ENCODE results near the gene STXBP4. TPM values are rescaled to one million over a fixed set of nuclear protein-coding genes. Genes with fewer than 3 reads are reported as not detected.

STXBP4 gene
- polyA plus RNA-seq, 3 donors from 2014 or later = 0.58 to 5.9 TPM; not detected in 1

DNA sequence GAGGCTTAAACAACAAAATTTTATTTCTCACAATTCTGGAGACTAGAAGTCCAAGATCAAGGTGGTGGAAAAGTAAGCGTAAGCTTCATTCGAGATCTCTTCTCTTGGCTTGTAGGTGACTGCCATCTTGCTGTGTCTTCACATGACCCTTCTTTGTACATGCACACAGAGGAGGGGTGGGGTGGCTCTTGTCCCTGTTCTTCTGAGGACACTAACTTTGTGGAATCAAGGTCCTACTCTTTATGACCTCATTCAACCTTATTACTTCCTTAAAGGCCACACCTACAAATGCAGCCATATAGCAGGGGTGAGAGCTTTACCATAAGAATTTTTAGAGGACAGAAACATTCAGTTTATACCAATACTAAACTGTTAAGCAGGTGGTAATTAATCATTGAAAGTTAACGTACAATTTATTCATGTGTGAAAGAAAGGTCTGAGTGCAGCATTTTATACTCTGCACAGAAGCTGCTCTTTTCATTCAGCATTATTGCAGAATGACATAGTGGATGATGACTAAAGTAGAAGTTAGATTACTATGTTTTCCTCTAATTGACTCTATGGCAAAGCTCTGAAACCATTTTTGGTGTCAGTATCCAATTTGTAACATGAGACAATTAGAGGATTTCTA, 156.3 kb downstream of the STXBP4 start:
- H3K36me3 Mint-ChIP-seq = peaks cover 0 to 12% (median 3%) of the 10 kb centered on the region in 3 donors
- peaks cover 0 to 1% (median 0%) of the 10 kb centered on the region in 3 donors for H3K27me3 Mint-ChIP-seq (ENCODE audit: low read depth in 3 of 3)
- DNase-seq = no peak
- H3K4me1 Mint-ChIP-seq = no peaks in the 10 kb centered on the region
- H3K9me3 Mint-ChIP-seq = no peaks in the 10 kb centered on the region
- H3K27ac Mint-ChIP-seq = no peak overlapping the region
- no peak overlapping the region for H3K4me3 Mint-ChIP-seq

DNA sequence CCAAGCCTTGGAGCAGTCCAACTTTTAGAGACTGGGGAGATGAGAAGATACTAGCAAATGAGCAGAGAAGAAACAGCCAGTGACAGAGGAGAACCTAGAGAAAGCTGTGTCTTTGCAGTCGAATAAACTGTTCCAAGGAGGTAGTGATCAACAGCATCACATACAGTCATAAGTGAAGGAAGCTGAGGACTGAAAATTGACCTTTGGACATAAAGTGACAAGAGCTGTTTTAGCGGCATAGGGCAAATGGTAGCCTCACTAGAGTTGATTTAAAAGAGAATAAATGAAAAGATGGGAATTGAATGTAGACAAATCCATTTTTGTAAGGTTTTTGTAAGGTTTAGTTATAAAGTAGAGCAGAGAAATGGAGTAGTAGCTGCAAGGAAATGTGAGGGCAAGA, 165.0 kb downstream of the STXBP4 start:
- Mint-ChIP-seq H3K27ac (no peak overlapping the region), H3K4me1 (no peaks in the 10 kb centered on the region), H3K36me3 (peaks cover 0 to 8% (median 3%) of the 10 kb centered on the region in 3 donors), H3K9me3 (no peaks in the 10 kb centered on the region), H3K27me3 (ENCODE audit: low read depth in 3 of 3) (peaks cover 0 to 1% (median 0%) of the 10 kb centered on the region in 3 donors), H3K4me3 (no peak overlapping the region)
- no peak for DNase-seq

- H3K4me3 Mint-ChIP-seq = no peak overlapping the region
- no peaks in the 10 kb centered on the region for H3K27me3 Mint-ChIP-seq (ENCODE audit: low read depth in 3 of 3)
- no peak for DNase-seq
- no peak overlapping the region for H3K27ac Mint-ChIP-seq
- H3K4me1 Mint-ChIP-seq = no peaks in the 10 kb centered on the region
- peaks cover 0 to 3% (median 3%) of the 10 kb centered on the region in 3 donors for H3K36me3 Mint-ChIP-seq
- H3K9me3 Mint-ChIP-seq = no peaks in the 10 kb centered on the region
Measured at GRCh38 chr17:55134486-55135157, 166.1 kb downstream of the STXBP4 start.

DNA sequence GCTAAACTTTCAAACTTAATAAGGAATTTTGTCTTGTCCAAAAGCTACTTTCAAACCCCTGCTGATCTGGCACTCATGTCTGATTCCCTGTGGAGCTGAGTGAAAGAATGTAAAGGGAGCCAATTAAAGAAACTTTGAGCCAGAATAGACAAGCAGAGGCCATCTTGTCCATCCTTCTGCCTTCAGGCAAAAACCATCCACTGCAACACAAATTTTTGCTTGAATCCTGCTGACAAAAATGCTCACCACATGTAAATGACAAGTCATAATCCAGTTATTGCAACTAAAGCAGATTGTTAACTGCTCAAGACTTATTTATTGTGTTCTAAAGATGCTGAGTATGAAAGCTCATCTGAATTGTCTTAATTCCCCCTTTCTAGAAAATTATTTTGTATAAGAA, 172.2 kb downstream of the STXBP4 start:
- DNase-seq = no peak
- Mint-ChIP-seq H3K4me1 (no peaks in the 10 kb centered on the region), H3K36me3 (peaks cover 0 to 22% (median 21%) of the 10 kb centered on the region in 3 donors), H3K27ac (no peak overlapping the region), H3K4me3 (no peak overlapping the region), H3K9me3 (peaks cover 0 to 2% (median 0%) of the 10 kb centered on the region in 6 donors), H3K27me3 (ENCODE audit: low read depth in 3 of 3) (no peaks in the 10 kb centered on the region)

GRCh38 chr17:55144518-55144917, 176.0 kb downstream of the STXBP4 start:
- Mint-ChIP-seq H3K4me1 (no peaks in the 10 kb centered on the region), H3K4me3 (no peak overlapping the region), H3K27me3 (ENCODE audit: low read depth in 3 of 3) (no peaks in the 10 kb centered on the region), H3K9me3 (peaks cover 0 to 2% (median 0%) of the 10 kb centered on the region in 6 donors), H3K36me3 (peaks cover 0 to 28% (median 26%) of the 10 kb centered on the region in 3 donors), H3K27ac (no peak overlapping the region)
- no peak for DNase-seq

DNA sequence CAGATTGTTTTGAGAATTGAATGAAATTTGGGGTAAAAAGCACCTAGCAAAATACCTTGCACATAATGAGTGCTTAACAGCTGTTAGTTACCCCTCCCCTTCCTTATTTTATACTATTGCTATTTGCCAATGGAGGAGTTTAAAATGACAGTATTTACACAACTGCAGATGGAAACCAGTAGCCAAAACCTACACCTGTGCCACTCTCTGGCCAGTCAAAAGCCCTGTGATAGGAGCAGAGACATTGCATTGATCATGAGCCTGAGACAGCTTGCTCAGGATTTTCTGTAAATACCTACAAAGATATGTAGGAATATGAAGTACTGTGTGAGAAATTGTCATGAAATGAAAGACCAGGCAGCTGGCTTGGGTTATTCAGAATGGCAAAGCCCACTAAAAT, 180.9 kb downstream of the STXBP4 start:
- Mint-ChIP-seq H3K9me3 (no peaks in the 10 kb centered on the region), H3K27me3 (ENCODE audit: low read depth in 3 of 3) (peaks cover 0 to 1% (median 0%) of the 10 kb centered on the region in 3 donors), H3K36me3 (peaks cover 4 to 15% (median 14%) of the 10 kb centered on the region in 3 donors)

DNA sequence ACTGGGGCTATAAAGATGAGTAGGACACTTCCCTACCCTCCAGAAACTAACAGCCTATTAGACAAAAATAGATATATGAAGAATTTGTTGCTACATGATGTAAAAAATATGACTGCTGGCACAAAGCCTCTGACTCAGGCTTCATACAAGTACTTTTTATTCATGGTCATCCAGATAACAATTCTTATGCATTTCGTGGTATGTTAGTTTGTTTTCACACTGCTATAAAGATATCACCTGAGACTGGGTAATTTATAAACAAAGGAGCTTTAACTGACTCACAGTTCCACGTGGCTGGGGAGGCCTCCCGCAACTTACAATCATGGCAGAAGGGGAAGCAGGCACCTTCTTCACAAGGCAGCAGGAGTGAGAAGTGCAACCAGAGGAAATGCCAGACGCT, 183.7 kb downstream of the STXBP4 start:
- Mint-ChIP-seq H3K4me1 (no peaks in the 10 kb centered on the region), H3K27me3 (ENCODE audit: low read depth in 3 of 3) (peaks cover 0 to 1% (median 0%) of the 10 kb centered on the region in 3 donors), H3K9me3 (no peaks in the 10 kb centered on the region), H3K27ac (no peak overlapping the region), H3K36me3 (peaks cover 4 to 15% (median 9%) of the 10 kb centered on the region in 3 donors), H3K4me3 (no peak overlapping the region)
- no peak for DNase-seq

More for the DNA sequence above, 180.9 kb downstream of the STXBP4 start:
- no peaks in the 10 kb centered on the region for H3K4me1 Mint-ChIP-seq
- H3K27ac Mint-ChIP-seq = no peak overlapping the region
- no peak overlapping the region for H3K4me3 Mint-ChIP-seq
- no peak for DNase-seq

- no peak overlapping the region for H3K27ac Mint-ChIP-seq
- no peak overlapping the region for H3K4me3 Mint-ChIP-seq
- peaks cover 4 to 9% (median 4%) of the 10 kb centered on the region in 3 donors for H3K36me3 Mint-ChIP-seq
- DNase-seq = no peak
- no peaks in the 10 kb centered on the region for H3K4me1 Mint-ChIP-seq
- H3K9me3 Mint-ChIP-seq = no peaks in the 10 kb centered on the region
- peaks cover 0 to 1% (median 0%) of the 10 kb centered on the region in 3 donors for H3K27me3 Mint-ChIP-seq (ENCODE audit: low read depth in 3 of 3)
Measured at GRCh38 chr17:55154101-55154500, 185.5 kb downstream of the STXBP4 start.

- peaks cover 0 to 9% (median 7%) of the 10 kb centered on the region in 3 donors for H3K36me3 Mint-ChIP-seq
- H3K9me3 Mint-ChIP-seq = no peaks in the 10 kb centered on the region
- peaks cover 0 to 1% (median 0%) of the 10 kb centered on the region in 3 donors for H3K27me3 Mint-ChIP-seq (ENCODE audit: low read depth in 3 of 3)
- H3K4me1 Mint-ChIP-seq = no peaks in the 10 kb centered on the region
- no peak overlapping the region for H3K4me3 Mint-ChIP-seq
- no peak for DNase-seq
- H3K27ac Mint-ChIP-seq = no peak overlapping the region
Measured at GRCh38 chr17:55155856-55156560, 187.4 kb downstream of the STXBP4 start.

GRCh38 chr17:55157165-55157564, 188.6 kb downstream of the STXBP4 start:
- Mint-ChIP-seq H3K9me3 (no peaks in the 10 kb centered on the region), H3K27me3 (ENCODE audit: low read depth in 3 of 3) (peaks cover 0 to 1% (median 0%) of the 10 kb centered on the region in 3 donors), H3K4me1 (peaks cover 4 to 8% of the 10 kb centered on the region in 2 donors), H3K27ac (no peak overlapping the region), H3K36me3 (peaks cover 0 to 14% (median 9%) of the 10 kb centered on the region in 3 donors), H3K4me3 (no peak overlapping the region)
- DNase-seq = no peak

- Mint-ChIP-seq H3K36me3 (peaks cover 0 to 14% (median 5%) of the 10 kb centered on the region in 3 donors), H3K4me1 (peaks cover 6 to 21% of the 10 kb centered on the region in 2 donors), H3K4me3 (no peak overlapping the region), H3K27me3 (ENCODE audit: low read depth in 3 of 3) (peaks cover 0 to 1% (median 0%) of the 10 kb centered on the region in 3 donors), H3K27ac (no peak overlapping the region), H3K9me3 (no peaks in the 10 kb centered on the region)
- no peak for DNase-seq
Measured at GRCh38 chr17:55158439-55158838, 189.9 kb downstream of the STXBP4 start.

- Mint-ChIP-seq H3K27me3 (ENCODE audit: low read depth in 3 of 3) (peaks cover 0 to 2% (median 0%) of the 10 kb centered on the region in 3 donors), H3K4me3 (no peak overlapping the region), H3K27ac (no peak overlapping the region), H3K9me3 (no peaks in the 10 kb centered on the region), H3K4me1 (peaks cover 6 to 22% of the 10 kb centered on the region in 2 donors), H3K36me3 (peaks cover 0 to 14% (median 5%) of the 10 kb centered on the region in 3 donors)
- no peak for DNase-seq
Measured at GRCh38 chr17:55159251-55159650, 190.7 kb downstream of the STXBP4 start.

GRCh38 chr17:55160501-55160900, 191.9 kb downstream of the STXBP4 start:
- no peak for DNase-seq
- H3K27me3 Mint-ChIP-seq (ENCODE audit: low read depth in 3 of 3) = peaks cover 0 to 2% (median 0%) of the 10 kb centered on the region in 3 donors
- H3K4me1 Mint-ChIP-seq = peaks cover 6 to 22% of the 10 kb centered on the region in 2 donors
- H3K9me3 Mint-ChIP-seq = no peaks in the 10 kb centered on the region
- H3K36me3 Mint-ChIP-seq = peaks cover 0 to 21% (median 11%) of the 10 kb centered on the region in 3 donors
- H3K27ac Mint-ChIP-seq = no peak overlapping the region
- no peak overlapping the region for H3K4me3 Mint-ChIP-seq

Data from immature natural killer cell (primary cell).